Measurements from ENCODE around the gene MTPN.

Gene MTPN

DNA sequence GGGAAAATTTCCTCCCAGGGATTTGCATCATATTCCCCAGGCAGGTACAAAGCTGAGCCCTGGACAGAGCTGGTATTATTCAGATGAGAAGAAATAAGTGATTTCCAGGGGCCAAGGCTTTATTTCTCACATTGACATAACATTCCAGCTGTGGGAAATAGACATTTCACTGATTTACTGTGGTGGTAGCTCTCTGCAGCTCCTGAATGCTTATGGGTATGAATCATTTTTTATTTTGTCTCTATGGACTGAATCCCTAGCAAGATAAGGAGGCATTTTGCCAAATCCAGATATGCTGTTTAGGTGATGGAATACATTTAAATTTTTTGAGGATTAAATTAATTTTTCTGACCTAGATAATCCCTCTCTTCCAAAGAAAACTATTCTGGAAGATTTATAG, 97.9 kb downstream of the MTPN start:
- no peak for DNase-seq

DNA sequence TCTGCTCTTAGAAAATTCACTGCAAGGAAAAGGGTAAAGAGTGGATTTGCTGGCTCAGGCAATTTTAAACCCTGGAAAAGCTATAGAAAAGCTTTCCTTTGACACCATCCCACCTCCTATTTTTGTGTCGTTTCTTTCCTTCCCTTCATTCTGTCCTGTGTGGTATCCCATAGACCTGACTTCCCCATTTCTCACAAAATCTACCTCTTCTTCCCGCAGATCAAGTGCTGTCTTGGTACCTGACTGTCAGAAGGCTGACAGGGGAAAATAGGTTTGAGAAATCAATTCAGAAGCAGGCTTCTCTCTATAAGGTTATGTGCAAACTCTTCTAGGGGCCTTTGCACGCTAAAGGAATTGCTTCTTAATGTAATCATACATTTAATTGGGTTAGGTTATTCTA, 98.9 kb downstream of the MTPN start:
- DNase-seq = no peak

DNA sequence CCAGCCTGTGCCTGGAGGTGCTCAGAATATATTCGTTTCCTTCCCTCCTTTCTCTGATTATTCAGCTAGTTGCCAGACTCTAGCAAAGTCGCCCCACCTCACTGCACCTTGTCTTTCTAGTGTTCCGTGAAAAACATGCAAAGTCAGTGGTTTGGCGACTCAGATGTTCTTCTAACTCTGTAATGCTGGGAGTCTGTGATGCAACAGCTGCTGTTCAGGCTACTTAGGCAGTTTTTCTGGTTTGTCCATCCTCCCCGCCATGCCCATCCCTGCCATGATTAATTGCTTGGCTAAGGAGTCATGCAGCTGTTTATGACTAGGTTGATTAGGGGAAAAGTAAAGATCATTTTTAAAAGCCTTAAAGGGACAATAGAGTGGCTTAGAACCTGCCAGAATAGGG, 99.4 kb downstream of the MTPN start:
- no peak for DNase-seq

All from CD4-positive, alpha-beta T cell treated with Interleukin-4 for 4 hours (primary cell).